ENCODE results near the gene ABCA6. TPM values are rescaled to one million over a fixed set of nuclear protein-coding genes. Genes with fewer than 3 reads are reported as not detected.

The ABCA6 gene
- total and polyA plus RNA-seq, 2 experiments from 2014 or later: 2.8 to 6.4 TPM

DNA sequence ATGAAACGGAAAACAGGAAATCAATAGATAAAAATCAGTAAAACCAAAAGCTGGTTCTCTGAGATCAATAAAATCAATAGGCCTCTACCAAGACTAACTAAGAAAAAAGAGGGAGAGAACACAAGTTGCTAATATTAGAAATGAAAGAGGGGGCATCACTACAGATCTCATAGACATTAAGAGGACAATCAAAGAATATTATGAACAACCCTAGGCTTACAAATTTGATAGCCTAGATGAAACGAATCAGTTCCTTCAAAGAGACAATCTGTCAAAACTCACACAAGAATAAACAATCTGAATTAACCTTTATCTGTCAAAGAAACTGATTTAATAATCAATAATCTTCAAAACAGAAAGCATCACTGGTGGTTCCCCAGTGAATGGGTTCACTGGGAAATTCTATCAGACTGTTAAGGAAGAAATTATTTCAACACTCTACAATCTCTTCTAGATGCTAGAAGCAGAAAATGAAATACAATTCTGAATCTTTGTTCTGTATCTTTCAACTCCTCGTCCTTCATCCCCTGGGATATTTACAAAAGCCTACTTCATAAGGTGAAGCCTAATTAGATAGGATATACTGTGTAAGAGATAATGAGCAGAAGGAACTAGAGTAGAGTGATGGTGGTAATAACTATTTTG lies 85.4 kb downstream of the ABCA6 start:
- peaks cover 25% of the 10 kb centered on the region for H3K4me1 ChIP-seq (ENCODE audit: insufficient read depth)
- TF ChIP-seq EZH2phosphoT487 (IDR thresholded peaks at IDR 0.05; ENCODE audit: insufficient read depth, low read depth): no peak
- TF ChIP-seq EZH2 (IDR thresholded peaks at IDR 0.05; ENCODE audit: insufficient read depth, poor library complexity, severe bottlenecking): no peak
- H3K36me3 ChIP-seq (ENCODE audit: low read depth): no peaks in the 10 kb centered on the region
- in situ Hi-C loops (cut with MboI): loop anchor here (10.0 kb wide), 1 partner anchor 262 kb away; no protein-coding TSS in a partner anchor
- no peak overlapping the region for H3K4me2 ChIP-seq (ENCODE audit: unreplicated experiment)
- H3K27me3 ChIP-seq (replicated peaks; ENCODE audit: insufficient read depth): no peaks in the 10 kb centered on the region
- no peaks in the 10 kb centered on the region for H3K9me2 ChIP-seq (ENCODE audit: insufficient read depth)
- H3F3A ChIP-seq (ENCODE audit: insufficient read depth): peaks cover 14% of the 10 kb centered on the region; the same call in 1 of the 2 replicates
- no peaks in the 10 kb centered on the region for H3K9me3 ChIP-seq (ENCODE audit: low read depth)
- 77 to 88% methylated on average over 3 of the region's 3 CpGs for WGBS, 2 experiments (ENCODE audit: low coverage in 1 of 2, low lambda C conversion rate in 2 of 2, missing lambda C conversion rate in 2 of 2)
- DNase-seq: no peak
- H3K27ac ChIP-seq: no peak overlapping the region
- no peaks in the 10 kb centered on the region for H3K79me2 ChIP-seq (ENCODE audit: insufficient read depth)
- H3K4me3 ChIP-seq: no peak overlapping the region
- H2AFZ ChIP-seq: no peak overlapping the region
- H3K9ac ChIP-seq: no peak overlapping the region
- H4K20me1 ChIP-seq (ENCODE audit: insufficient read depth): no peaks in the 10 kb centered on the region

DNA sequence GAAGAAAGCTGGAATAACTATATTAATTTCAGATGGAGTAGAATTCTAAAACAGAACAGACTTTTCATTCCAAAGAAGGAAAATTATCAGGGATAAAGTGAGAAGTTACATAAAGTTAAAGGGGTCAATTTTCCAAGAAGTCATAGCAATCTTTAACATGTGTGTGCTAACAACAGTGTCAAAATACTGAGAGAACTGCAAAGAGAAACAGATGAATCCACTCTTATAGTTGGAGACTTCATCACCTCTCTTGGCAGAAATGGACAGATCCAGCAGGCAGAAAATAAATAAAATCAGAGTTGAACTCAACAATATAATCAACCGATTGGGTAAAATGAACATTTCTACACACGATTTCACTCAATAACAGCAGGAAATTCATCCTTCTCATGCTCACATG lies 86.4 kb downstream of the ABCA6 start:
- TF ChIP-seq EZH2 (IDR thresholded peaks at IDR 0.05; ENCODE audit: insufficient read depth, poor library complexity, severe bottlenecking) (no peak), EZH2phosphoT487 (IDR thresholded peaks at IDR 0.05; ENCODE audit: insufficient read depth, low read depth) (no peak)
- Histone ChIP-seq H3K27ac (no peak overlapping the region), H3K79me2 (ENCODE audit: insufficient read depth) (no peaks in the 10 kb centered on the region), H3K9ac (no peak overlapping the region), H4K20me1 (ENCODE audit: insufficient read depth) (no peaks in the 10 kb centered on the region), H3K4me3 (no peak overlapping the region), H3K4me1 (ENCODE audit: insufficient read depth) (peaks cover 27% of the 10 kb centered on the region), H3F3A (ENCODE audit: insufficient read depth) (peaks cover 16% of the 10 kb centered on the region; the same call in 1 of the 2 replicates), H3K9me3 (ENCODE audit: low read depth) (no peaks in the 10 kb centered on the region), H3K9me2 (ENCODE audit: insufficient read depth) (no peaks in the 10 kb centered on the region), H3K4me2 (ENCODE audit: unreplicated experiment) (no peak overlapping the region), H2AFZ (no peak overlapping the region), H3K27me3 (replicated peaks; ENCODE audit: insufficient read depth) (no peaks in the 10 kb centered on the region), H3K36me3 (ENCODE audit: low read depth) (no peaks in the 10 kb centered on the region)
- DNase-seq: no peak
- WGBS, 2 experiments (ENCODE audit: low coverage in 1 of 2, low lambda C conversion rate in 2 of 2, missing lambda C conversion rate in 2 of 2): 28 to 38% methylated on average over 2 of the region's 2 CpGs
- in situ Hi-C loops (cut with MboI): loop anchor here (10.0 kb wide), 1 partner anchor 261 kb away; no protein-coding TSS in a partner anchor

DNA sequence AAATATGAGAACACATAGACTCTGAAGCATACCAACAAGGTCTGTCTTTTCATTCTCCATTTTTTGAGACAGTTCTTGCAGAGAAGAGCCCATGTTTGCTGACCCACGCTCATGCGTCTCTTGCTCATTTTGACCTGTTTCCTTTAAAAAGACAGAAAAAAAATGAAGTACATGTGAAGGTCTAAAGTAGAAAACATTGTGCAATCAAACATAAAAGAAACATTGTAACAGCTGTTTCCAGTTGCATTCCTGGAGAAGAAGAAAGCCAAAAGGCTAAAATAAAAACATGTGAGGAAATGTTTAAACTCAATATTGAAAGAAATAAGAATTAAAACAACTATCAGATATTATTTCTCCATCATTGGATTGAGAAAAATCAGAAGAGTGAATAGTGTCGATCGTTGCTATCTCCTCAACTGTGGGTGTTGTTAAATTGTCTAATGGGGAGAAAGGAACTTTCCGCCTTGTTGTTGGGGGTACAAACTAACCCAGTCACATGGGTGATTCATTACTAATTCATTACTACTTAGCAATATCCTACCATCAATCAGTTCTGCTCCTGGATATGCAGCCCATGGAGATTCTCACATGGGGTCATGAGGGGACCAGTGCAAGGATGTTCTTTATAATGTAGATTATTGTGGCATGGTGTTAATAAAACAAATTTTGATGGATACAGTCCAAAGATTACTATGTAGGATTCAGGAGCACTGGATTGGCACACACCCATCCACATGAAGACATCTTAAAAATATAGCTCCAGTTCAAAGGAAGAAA lies 90.5 kb downstream of the ABCA6 start:
- WGBS, 2 experiments (ENCODE audit: low coverage in 1 of 2, low lambda C conversion rate in 2 of 2, missing lambda C conversion rate in 2 of 2): 8 to 9% methylated on average over 5 of the region's 5 CpGs
- peak; percentile 76 for DNase-seq
- peak overlapping the region; percentile 4; the same call in 1 of the 2 replicates for H2AFZ ChIP-seq
- no peaks in the 10 kb centered on the region for H3K9me3 ChIP-seq (ENCODE audit: low read depth)
- no peaks in the 10 kb centered on the region for H3K27me3 ChIP-seq (replicated peaks; ENCODE audit: insufficient read depth)
- H3K9ac ChIP-seq: no peak overlapping the region
- no peaks in the 10 kb centered on the region for H4K20me1 ChIP-seq (ENCODE audit: insufficient read depth)
- H3F3A ChIP-seq (ENCODE audit: insufficient read depth): peaks cover 27% of the 10 kb centered on the region
- no peaks in the 10 kb centered on the region for H3K36me3 ChIP-seq (ENCODE audit: low read depth)
- H3K9me2 ChIP-seq (ENCODE audit: insufficient read depth): no peaks in the 10 kb centered on the region
- no peaks in the 10 kb centered on the region for H3K79me2 ChIP-seq (ENCODE audit: insufficient read depth)
- peaks cover 28% of the 10 kb centered on the region for H3K4me1 ChIP-seq (ENCODE audit: insufficient read depth)
- H3K4me3 ChIP-seq: peak overlapping the region; percentile 29
- H3K27ac ChIP-seq: 0 out of 2 replicates have a peak overlapping the region, but pooled peaks have one; percentile 10
- peak overlapping the region; percentile 66 for H3K4me2 ChIP-seq (ENCODE audit: unreplicated experiment)
- in situ Hi-C loops (cut with MboI): loop anchor here (10.0 kb wide), 1 partner anchor 256 kb away; no protein-coding TSS in a partner anchor
- TF ChIP-seq EZH2 (IDR thresholded peaks at IDR 0.05; ENCODE audit: insufficient read depth, poor library complexity, severe bottlenecking) (no peak), EZH2phosphoT487 (IDR thresholded peaks at IDR 0.05; ENCODE audit: insufficient read depth, low read depth) (no peak)

DNA sequence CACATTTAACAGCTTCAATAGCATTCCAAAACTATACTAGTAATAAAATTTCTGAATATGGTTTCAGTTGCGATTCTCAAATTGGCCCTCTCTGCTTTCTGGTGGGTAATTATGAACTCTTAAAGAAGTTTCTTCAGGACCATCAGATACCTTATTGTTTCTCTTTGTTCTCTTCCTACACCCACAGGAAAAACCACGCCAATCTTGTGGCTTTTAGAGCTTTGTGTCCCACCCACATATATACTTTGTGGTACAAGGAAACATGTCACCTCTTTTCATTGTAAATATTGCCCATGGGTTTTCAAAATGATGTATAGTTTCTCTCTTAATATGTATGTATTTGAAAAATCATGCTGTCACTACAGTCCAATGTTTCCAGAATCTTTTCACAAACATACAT lies 93.1 kb downstream of the ABCA6 start:
- in situ Hi-C loops (cut with MboI): no loop called here
- Histone ChIP-seq H3K4me3 (no peak overlapping the region), H3K27ac (no peak overlapping the region), H4K20me1 (ENCODE audit: insufficient read depth) (no peaks in the 10 kb centered on the region), H3K79me2 (ENCODE audit: insufficient read depth) (no peaks in the 10 kb centered on the region), H3K9ac (no peak overlapping the region), H3K9me3 (ENCODE audit: low read depth) (no peaks in the 10 kb centered on the region), H3K27me3 (replicated peaks; ENCODE audit: insufficient read depth) (no peaks in the 10 kb centered on the region), H3K4me1 (ENCODE audit: insufficient read depth) (peaks cover 28% of the 10 kb centered on the region), H3K9me2 (ENCODE audit: insufficient read depth) (no peaks in the 10 kb centered on the region), H2AFZ (no peak overlapping the region), H3K4me2 (ENCODE audit: unreplicated experiment) (no peak overlapping the region), H3K36me3 (ENCODE audit: low read depth) (no peaks in the 10 kb centered on the region), H3F3A (ENCODE audit: insufficient read depth) (peaks cover 27% of the 10 kb centered on the region)
- no peak for DNase-seq
- TF ChIP-seq EZH2phosphoT487 (IDR thresholded peaks at IDR 0.05; ENCODE audit: insufficient read depth, low read depth): no peak
- TF ChIP-seq EZH2 (IDR thresholded peaks at IDR 0.05; ENCODE audit: insufficient read depth, poor library complexity, severe bottlenecking): no peak
- WGBS, 2 experiments (ENCODE audit: low coverage in 1 of 2, low lambda C conversion rate in 2 of 2, missing lambda C conversion rate in 2 of 2): 92 to 95% methylated on average over 2 of the region's 2 CpGs

Data from GM23248 (cell line).